Measurements from ENCODE around the gene TCOF1.
A peak's percentile ranks its signal among the peaks of the same experiment; 100 is the strongest.

The TCOF1 gene

GRCh38 chr5:150436141-150436680 lies 78.7 kb downstream of the TCOF1 start:
- DNase-seq, result peak; percentile 95

DNA sequence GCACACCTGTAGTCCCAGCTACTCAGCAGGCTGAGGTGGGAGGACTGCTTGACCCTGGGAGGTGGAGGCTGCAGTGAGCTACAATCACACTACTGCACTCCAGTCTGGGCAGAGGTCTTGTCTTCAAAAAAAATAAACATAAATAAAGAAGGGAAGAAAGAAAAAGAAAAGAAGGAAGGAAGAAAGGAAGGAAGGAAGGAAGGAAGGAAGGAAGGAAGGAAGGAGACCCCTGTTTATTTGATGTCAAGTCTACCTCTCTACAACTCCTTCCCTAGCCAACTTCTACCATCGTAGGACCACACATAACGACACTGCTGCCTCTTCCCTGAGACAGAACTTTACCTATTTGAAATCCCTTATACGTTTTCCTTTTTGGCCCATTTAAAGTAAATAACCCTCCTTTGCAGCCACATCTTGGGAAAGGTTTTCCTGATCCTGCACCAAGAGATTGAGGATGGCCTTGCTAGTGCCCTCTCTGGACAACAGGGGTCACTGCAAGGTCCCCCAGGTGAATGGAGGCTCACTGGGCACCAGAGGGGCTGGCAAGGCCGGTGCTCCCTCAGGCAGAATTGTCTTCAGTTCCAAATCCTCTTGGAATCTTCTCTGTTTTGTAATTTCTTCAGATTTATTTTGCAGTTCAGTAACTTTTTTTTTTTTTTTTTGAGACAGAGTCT lies 81.5 kb downstream of the TCOF1 start:
- no peak for DNase-seq

DNA sequence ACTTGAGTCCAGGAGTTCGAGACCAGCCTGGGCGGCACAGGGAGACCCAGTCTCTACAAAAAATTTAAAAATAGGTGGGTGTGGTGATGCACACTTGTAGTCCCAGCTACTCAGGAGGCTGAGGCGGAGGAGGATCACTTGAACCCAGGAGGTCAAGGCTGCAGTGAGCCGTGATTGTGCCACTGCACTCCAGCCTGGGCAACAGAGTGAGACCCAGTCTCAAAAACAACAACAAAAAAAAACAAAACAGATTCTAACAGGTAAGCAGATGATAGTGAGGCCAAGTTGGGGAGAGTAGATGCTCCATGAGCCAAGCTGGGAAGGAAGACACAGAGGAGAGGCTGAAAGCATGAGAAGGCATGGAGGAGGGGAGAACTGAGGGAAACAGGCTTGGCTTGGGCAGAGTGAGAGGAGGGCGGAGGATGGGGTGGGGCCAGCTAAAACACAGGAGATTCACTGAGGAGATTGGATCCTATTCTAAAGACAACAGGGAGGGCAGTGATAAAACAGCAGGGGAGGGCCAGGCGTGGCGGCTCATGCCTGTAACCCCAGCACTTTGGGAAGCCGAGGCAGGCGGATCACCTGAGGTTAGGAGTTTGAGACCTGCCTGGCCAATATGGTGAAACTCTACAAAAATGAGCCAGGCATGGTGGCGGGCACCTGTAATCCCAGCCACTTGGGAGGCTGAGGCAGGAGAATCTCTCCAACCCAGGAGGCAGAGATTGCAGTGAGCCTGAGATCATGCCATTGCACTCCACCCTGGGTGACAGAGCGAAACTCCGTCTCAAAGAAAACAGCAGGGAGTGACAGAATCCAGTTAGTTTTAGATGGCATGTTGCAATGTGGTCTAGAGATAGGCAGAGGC lies 83.7 kb downstream of the TCOF1 start:
- DNase-seq, result no peak

DNA sequence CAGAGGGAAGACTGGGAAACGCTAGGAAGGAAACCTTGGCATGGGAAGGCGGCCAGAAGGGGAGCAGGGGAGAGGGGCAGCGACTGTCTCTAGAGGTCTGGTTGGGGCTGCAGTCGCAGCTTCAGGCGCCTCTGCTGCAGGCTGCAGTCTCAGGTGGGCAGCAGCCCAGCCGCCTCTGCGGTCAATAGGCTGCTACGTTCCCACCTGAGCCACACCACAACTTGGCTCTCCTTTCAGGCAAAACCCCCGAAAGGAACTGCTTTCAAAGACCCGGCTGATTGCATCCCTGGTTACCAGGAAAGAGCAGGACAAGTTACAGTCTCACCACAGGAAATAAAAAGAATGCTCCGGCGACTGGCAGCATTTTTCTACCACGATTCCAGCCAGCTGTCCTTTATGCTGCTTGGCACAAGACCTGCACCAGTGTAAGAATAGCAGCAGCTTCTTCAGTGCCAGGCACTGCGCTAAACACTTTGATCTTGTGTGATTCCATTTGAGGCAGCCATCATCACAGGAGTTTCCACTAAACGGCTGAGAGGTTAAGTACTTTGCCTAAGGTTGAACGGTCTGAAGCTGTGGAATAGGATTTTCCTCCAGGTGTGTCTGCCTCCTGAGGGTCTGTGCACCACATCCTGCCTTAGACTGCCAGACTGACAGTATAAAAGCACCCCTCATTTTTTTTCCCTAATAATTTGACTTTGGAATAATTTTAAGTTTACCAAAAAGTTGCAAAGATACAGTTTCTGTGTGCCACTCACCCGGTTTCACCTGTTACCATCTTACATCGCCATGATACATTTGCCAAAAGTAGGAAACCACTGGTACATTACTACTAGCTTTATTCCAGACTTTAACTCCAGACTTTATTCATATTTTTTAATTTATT lies 84.6 kb downstream of the TCOF1 start:
- no peak for DNase-seq

GRCh38 chr5:150442699-150443080 lies 85.2 kb downstream of the TCOF1 start:
- no peak for DNase-seq

DNA sequence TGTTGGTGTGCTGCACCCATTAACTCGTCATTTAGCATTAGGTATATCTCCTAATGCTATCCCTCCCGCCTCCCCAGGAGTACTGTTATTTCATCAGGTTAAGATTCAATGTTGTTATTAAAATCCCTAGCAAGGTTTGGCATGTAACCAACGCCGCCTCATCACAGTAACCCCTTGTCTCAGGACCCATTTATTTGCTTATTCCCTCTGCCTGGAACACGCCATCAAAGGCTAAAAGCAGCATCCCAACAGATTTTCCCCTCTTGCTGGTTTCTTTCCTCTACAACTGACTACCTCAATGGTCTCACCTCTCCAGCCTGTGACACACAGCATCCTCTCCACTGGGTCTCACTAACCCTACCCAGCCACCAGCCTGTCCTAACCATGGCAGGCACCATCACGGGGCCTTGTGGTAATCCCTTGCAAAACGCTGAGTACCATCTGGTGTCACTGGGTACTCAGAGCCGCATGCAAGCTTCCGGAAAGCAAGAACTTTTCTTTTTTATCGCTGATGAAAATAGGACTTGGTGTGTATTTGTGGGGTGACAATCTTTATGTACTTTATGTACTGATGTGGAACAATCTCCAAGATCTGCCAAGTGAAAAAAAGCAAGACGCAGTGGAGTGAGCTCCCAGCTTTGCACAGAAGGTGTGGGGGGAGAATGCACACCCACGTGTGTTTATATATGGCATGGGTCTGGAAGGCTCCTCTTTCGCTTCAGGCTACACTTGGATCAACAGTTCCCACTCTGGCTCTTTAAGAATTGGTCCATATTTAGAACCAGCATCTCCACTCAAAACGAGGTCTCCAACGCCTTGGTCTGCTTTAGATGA lies 86.0 kb downstream of the TCOF1 start:
- DNase-seq, result no peak

GRCh38 chr5:150444770-150445169 lies 87.3 kb downstream of the TCOF1 start:
- no peak for DNase-seq

DNA sequence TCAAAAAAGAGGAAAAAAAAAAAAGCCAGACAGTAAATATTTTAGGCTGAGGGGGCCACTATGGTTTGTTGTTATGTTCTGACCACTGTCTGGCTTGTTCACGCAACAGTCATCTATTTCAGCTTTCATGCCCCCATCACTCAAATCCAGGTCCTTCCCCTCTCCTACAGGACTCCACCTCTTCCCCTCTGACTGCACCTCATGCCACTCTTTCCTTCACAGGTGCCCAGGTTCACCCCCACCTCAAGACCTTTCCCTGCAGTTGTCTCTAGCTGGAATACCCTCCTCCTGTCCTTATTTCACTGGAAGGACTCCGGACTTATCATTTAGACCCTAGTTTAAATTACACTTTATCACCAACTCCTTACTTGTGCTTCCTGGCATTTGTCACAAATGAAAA lies 88.6 kb downstream of the TCOF1 start:
- no peak for DNase-seq

GRCh38 chr5:150446583-150446982 lies 89.1 kb downstream of the TCOF1 start:
- DNase-seq, result no peak

DNA sequence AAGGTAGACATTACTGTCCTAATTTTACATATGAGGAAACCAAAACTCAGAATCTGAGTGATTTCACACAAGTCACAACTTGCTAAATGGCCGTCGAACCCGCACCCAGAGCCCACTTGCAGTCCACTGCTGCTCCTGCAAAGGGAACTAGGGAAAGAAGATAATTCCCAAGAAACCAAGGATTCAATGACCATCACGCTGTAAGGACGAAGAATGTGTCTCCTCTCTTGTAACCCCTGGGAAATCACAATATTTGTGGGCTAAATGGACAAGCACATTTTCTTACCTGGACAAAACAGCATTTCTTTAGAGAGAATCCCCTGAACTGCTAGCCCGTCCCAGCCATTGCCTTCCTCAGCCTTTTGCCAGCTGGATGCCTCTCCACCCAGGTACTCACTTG lies 89.7 kb downstream of the TCOF1 start:
- DNase-seq, result no peak

DNA sequence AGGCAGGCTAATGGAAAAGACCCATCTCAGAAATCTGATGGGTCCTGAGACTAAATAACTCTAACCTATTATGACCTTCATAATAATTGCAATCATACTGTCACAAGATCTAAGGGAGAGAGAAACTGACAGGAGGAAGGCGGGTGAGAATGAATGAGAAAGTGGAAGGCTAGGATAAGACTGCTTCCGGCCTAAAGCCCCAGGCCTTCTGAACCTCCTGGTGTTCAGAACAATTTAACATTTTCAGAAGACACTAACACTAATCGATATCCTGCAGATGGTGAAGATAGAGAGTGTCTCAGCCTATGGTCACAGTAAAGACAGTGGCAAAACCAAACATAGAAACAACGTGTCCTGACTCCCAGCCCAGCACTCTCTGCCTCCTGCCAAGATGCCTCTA lies 90.8 kb downstream of the TCOF1 start:
- no peak for DNase-seq

DNA sequence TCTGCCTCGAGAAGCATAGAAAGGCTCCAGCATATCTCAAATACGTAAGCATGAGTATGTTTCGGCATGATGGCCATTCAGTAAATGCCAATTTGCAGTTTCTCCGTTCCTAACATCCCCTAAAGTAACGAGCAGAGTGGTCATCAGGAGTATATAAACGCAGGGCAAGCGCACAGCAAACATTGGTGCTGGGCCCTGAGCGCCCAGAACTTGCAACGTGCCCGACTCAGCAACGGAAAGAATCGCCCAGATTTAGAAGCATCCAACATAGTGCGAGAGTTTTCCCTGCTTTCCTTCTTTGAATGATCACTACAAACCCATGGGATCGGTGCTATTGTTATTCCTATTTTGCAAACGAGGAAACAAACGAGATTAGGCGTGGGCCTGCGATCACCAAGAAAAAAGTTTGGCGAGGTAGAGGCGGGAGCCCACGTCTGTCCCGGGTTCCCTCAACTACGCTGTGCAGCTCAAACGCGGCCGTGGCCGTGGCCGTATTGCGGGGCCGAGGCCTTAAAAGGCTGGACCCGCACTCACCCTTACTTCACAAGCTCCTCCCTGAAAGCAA lies 91.5 kb downstream of the TCOF1 start:
- DNase-seq, result no peak

Data from T-helper 9 cell (primary cell).